Activated T-helper 1 cell treated with Interleukin-2 at 50 U/mL for 16 hours (primary cell): ENCODE results near the gene RNF182.
"Not testable (repeated sequence)": the region's sequence is repeated elsewhere in the genome, so short reads cannot be mapped to it uniquely, and the experiment has no call there.

Experiments used
- DNase-seq: peaks from one replicate; pipeline ENCODE4 v3.0.0-alpha.2; 2020; ENCODE audit warnings: low read depth

Gene RNF182

DNA sequence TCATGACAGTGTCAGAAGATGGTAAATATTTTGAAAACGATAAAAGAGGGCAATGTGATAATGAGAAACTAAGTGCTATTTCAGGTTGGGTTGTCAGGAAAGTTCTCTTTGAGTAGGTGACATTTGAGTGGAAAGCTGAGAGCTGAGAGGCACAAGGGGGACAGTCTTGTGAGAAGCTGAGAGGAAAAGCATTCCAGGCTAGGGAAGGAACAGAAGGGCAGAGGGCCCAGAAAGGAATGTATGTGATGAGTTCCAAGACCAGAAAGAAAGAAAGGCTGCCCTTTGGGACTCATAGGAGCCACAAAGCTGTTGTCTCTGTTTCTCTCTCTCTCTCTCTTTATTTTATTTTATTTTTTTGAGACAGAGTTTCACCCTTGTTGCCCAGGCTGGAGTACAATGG, 7.6 kb upstream of the RNF182 start:
- no peak for DNase-seq

DNA sequence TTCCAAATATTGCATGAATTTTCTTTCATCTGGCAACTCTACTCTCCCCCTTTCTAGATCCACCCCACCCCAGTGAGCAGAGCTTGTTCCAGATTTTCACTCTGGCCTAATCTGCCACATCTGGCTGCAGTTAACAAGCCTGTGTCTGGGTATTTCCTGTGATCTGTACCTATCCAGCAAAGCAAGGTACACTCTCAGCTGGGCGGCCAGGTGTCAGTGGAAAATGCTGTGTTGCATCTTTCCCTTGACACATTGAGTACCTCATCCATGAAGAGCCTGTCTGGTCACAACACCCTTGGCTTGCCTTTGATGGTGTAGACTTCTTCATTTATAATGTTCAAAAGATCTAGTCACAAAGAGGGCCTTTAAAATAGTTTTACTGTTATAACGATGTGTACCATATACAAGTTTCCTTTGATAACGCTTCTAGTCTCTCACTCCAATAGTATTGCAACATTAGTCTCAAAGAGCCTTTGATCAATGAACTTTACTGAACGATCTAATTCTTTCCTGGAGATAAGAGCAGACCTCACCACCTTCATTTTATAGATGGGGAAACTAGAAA, 6.0 kb upstream of the RNF182 start:
- DNase-seq = no peak

DNA sequence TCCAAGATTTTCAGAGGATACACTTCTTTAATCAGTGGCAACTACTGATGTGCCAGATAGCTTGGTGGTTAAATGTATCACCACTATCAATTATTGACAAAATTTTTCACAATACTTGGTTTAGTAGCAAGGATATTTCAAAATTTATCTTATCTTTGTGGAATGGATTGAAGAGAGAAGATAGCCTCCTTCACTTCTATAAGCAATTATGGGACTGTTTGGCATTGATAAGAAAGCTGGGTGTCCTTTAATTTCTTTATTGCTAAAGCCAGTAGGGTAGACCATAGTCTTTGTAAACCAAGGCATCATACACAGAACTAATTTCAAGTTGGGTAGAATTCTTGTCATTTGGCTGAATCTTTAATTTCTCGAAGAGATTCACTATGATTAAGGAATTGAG, 4.9 kb upstream of the RNF182 start:
- DNase-seq = no peak

DNA sequence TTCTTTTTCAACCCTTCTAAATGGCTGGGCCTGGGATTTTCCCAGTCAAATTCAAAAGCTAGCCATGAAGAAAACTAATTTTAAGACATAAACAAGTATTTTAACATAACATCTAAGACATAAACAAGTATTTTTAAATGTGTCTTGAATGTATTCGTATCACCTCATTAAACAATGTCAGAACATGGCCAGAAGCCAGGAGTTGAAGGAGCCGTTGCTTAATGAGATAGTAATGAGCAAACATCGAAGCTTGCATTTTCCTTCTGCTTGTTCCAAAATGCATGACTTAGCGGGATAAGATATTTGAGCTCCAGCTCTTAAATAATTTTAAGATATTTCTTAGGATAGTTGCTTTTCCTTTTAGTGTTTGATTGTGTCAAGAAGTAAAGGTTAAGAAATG, 4.2 kb upstream of the RNF182 start:
- no peak for DNase-seq

DNA sequence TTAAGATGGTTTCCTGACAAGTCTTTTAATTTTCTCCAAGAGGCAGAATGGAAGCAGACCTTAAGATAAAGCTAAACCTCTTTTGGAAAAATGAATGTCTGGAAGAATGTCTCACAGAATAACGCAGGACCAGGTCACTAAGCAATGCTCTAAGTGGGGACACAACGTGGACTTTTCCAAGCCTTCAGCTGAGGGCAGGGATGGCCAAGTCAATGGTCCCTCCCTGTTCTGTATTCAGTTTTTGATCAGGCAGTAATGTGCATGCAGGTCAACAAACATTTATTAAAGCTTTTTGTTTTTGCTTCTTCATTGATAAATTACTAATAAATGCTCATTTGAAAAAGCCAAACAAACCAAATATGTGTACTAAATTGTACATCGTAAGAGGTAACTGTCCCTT, 2.0 kb upstream of the RNF182 start:
- no peak for DNase-seq

DNA sequence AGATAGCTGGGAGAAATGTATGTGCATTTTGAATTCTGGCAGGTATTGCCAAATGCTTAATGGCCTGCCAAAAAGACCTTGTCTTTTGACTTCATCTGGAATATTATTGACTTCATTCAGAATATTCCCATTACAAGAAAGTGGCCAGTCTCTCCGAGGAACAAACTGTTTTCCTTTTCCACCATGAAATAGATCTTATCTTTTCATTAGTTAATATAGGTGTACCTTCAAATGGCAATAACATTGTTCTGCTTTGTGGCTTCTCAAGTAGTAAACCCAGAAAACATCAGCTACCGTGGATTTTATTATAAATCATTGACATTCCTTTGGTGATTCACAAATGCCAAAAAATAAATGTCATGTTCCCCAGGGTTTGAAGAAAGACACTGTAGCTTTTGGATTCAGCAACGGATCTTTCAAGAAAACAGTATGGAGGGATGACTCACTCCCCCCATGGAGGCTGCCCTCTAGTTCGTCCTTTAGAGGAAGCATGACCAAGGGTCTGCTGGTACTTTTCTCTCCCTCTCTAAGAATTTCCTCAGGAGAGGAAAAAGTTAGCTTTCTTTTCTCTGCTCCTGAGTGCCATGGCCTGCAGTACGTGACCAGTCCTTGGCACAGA, 1.1 kb upstream of the RNF182 start:
- DNase-seq = no peak

DNA sequence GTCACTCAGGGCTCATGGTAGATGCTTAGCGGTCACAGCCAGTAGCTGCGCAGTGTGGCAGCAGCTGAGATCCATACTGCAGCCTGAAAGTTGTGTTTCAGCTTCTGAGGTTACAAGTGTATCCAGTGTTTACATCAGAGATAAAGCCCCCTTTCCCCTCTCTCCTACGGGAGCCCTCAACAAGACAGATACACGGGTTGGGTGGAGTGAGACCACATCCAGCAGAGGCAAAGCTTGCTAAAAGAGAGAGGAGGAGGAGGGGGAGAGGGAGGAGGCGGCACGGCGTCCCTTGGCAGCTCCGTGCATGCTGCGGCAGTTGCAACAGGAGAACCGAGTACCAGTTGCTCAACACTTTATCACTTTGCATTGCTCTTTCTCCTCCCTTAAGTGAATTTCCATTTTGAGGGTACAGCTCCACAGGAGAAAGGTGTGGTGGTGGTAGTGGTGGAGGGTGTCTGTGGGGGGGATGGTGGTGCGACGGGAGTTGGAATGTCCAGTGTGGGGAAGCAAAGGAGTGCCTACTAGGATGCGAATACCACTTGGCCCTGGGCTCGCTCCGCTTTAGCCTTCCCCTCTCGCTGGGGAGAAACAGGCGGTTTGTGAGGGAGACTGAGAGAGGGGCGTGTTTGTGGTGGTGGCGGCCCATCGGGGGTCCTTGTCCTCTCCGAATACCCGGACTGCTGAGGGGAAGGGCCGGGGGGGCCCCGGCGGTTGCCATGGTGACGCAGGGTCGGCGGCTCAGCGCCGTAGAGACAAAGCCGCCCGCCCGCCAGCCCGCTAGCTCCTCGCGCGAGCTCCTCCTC, 405 bp upstream of the RNF182 start:
- no peak for DNase-seq

DNA sequence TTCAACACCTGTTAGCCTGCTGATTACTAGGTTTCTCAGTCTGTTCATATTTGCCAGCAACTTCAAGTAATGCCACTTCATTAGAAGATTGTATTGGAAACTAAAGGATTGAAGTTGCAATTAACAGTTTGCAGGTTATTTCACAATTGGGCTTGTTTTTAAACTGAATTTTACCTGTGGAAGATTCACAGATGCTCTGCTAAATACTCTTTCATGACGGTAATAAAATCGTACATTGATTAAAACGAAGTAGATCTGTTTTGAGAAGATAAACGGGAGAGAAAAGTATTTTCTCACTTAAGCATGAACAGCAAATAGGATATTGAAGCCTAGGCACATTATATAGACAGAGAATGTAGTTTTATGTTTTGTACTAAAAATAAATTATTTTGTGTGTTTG, 1.6 kb downstream of the RNF182 start:
- DNase-seq = no peak

DNA sequence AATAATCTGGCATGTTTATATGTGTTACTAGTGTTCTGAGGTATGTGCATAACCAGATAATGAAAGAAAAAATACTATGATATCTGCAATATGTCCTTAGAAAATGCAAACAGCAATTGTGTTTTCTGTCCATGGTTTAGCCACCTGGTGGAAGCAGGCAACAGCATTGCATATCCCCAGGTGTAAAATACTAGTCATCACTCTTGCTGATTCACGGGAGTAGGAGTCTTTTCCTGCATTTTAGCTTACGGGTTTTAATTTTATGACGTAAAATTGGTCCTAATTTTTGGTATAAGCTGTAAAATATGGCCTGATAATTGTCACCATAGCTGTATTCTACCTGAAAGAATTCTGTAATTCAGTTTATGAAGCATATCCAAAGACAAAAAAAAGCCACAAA, 2.5 kb downstream of the RNF182 start:
- no peak for DNase-seq

DNA sequence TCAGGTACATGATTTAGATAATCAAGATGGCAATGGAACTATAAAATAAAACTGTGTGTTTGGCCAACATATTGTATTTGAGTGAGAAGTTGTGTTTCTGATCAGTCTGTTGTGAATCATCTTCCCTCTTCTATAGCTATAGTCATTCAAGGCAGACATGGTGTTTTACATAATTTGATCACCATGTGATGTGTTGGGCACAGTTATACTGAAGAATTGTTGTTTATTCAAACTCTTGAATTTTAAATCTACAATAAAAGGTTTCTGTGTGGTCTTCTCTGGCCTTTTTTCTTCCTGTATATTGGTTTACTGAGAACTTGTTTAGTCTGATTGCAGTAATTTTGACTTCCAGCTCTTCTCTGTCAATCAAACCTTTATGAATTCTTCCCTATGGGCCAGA, 4.4 kb downstream of the RNF182 start:
- DNase-seq = no peak

DNA sequence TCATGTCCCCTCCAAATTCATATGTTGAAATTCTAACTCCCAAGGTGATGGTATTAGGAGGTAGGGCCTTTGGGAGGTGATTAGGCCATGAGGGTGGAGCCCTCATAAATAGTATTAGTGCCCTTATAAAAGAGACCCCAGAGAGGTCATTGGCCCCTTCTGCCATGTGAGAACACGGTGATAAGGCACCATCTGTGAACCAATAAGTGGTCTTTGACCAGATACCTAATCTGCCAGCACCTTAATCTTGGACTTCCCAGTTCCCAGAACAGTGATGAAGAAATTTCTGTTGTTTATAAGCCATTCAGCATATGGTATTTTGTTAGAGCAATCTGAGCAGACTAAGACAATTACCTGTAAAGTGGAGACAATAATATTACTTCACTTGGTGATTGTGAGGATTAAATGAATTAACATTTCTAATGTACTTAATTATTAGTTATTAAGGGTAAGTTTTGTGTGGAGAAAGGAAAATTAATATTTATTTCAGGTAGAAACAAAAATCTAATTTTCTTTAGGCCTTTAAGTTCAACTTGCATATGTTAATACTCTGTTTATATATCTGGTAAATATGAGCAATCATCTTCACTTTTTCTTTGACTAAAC, 7.1 kb downstream of the RNF182 start:
- DNase-seq = no peak

DNA sequence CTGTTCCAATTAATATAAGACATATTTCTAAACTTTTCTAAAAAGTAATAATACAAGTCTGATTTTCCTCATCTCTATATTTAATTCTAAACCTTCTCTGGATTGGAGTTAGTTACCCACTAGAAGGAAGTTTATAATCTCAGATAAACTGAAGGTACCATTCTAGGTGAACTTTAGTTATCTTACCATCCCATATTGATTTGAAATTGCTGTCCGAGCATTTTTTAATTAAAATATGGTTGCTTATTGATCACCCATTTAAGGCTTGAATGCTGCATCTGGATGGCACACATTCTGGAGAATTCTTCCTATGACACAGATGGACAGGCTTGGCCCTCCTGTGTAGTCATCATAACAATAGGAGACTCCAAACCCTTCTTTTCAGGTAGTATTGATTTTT, 8.0 kb downstream of the RNF182 start:
- no peak for DNase-seq

DNA sequence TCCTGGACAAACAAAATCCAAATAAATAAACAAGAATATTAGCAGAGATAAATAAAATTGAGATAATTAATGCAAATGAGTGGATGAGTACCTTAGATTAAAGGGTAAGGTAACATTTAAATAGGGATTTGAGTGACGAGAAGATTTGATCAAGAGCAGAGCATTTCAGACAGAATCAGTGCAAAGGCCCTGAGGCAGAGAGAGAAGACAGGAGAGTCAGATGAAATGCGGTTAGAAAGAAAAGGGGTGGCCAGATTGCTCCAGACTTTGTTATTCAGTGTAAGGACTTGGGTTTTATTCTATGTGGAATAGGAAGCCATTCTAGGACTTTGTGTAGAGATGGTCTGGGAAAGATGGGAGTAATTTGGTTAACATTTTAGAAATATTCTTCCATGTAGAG, 10.0 kb downstream of the RNF182 start:
- no peak for DNase-seq

DNA sequence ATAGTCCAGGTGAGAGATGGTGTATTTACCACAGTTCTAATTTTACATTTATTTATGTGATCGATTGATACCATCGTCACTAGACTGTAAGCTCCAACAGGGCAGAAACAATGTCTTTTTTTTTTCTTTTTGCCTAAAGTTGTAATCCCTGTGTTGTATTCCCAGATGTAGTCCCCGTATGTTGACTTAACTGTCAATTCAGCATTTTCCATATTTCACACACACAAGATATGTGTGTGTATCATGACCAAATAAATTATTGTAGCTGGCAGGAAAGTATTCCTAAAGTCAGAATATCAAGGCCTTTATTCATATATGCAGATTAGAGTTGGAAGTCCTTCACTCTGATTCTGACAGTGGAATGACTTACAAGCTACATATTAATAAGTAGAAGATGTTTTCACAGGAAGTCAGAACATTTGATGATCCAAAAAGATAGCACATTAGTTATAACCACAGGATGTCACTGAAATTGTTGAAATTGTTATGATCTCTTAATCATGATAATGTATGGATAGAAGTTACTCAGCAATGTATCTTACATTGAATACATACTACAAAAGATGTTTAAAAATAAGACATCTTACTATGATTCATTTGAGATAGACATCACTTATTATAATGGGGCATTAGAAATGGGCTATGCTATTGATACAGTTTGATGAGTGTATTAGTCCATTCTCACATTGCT, 10.6 kb downstream of the RNF182 start:
- DNase-seq = no peak

DNA sequence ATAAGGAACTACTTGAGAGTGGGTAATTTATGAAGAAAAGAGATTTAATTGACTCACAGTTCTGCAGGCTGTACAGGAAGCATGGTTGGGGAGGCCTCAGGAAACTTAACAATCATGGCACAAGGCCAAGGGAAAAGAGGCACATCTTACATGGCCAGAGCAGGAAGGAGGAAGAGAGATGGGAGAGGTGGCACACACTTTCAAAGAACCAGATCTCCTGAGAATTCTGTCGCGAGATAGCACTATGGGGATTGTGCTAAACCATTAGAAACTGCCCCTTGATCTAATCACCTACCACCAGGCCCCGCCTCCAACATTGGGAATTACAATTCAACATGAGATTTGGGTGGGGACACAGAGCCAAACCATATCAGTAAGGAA, 11.1 kb downstream of the RNF182 start:
- not testable (repeated sequence) for DNase-seq

DNA sequence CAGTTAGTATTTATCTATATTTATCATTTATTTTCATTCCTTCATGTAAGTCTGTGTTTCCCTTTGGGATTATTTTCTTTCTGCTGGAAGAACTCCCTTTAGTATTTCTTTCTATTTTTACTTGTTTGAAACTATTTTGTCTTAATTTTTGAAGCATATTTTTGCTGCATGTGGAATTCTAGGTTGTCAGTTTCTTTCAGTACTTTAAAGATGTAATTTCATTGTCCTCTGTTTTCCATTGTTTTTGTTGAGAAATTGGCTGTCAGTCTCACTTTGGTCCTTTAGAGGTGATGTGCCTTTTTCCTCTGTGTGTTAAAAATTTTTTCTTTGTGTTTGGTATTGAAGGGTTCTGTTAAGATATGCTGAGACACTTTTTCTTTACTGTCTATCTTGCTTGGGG, 17.1 kb downstream of the RNF182 start:
- DNase-seq = no peak

DNA sequence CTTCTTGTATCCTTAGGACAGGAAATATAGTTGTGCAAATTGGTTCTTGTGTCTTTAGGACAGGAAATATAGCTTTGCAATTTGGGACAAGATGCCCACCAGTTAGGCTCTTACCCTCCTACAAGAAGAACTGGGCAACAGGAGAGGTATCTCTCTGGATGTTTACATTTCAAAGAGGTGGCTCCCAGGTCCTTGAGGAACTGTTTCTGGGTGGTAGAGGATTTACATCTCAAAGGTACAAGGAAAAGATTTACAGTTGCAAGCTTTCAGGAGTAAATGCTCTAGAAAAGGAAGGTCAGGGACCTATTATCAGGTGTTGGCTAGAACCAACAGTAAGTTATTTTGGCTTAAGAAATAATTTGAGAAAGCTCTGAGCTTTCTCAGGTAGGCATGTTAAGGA, 19.2 kb downstream of the RNF182 start:
- DNase-seq = no peak

DNA sequence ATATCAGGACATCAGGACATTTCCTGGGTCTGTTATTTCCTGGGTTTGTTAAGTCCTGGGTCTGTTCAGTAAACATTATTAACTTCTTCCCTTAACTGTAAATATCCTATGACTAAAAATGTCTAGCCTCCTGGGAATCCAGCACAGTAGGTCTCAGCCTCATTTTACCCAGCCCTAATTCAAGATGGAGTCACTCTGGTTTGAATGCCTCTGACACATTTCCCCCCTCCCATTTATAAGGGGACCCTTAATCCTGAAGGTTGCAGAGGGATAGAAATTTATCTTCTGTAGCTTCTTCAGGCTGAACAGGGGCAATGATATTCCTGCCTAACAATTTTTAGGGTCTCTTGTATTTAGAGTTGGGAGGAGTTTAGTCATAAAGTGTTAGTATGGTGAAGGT, 21.8 kb downstream of the RNF182 start:
- no peak for DNase-seq

DNA sequence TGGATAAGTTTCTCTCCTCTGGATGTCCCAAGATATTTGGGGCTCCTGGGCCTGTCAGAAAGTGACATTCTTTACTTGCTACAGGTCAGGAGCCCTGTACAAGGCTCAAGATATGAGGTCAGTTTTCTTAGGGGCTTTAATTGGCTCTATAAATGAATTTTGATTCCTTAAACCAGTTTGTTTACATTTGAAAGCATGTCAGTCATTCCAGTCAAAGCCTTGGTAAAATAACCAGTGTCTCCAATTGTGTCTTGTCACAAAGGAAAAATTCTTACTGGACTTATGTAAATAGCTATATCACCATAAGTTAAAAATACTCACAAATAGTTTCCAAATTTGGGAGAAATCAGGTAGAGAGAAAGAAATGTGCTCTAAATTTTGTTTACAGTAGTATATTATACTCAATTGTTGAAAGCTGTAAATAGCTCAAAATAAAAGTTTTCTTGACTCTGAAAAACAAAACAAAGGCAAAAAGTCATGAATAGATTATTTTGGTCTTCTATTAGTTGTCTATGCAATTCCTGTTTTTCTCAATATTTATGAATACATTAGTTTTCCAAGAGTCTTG, 22.9 kb downstream of the RNF182 start:
- DNase-seq = no peak

DNA sequence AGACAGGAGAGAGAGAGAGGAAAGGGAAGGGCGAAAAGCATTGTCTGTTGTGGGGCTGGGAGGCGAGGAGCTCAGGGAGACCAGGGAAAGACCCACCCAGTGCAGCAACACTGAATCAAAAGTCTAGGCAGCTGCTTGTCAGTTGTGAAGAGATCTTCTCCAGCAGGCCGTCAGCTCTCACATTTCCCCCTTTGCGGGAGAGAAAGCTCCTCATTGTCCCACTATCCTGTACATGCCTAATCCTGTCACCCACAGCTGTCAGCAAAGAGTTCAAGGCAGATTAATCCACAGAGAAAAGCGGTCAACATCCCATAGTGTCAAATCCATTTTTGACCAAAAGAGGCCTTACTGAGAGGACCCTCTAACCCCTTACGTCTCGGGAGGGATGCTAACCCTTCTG, 27.3 kb downstream of the RNF182 start:
- DNase-seq = no peak

DNA sequence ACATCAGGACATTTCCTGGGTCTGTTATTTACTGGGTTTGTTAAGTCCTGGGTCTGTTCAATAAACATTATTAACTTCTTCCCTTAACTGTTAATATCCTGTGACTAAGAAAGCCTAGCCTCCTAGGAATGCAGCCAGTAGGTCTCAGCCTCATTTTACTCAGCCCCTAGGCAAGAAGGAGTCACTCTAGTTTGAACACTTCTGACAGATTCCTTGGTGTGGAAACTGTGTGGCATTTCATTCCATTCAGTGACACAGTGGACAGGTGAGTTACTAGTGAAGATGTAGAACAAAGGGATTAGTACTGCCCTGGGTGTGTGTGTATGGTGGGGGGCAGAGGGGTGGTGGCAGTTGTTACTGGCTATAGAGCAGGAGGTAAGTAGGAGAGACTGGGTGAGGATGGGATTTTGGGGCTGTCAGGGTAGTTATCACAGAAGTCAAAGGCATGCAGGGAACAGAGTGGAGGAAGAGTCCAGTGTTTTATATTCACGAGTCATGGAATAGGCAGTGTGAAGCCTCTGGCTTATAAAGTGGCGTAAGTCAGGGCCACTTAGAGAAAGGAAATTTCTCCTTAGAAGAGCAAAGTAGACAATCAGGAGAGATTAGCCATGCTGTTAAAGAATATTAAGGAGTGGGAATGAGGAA, 28.4 kb downstream of the RNF182 start:
- no peak for DNase-seq

DNA sequence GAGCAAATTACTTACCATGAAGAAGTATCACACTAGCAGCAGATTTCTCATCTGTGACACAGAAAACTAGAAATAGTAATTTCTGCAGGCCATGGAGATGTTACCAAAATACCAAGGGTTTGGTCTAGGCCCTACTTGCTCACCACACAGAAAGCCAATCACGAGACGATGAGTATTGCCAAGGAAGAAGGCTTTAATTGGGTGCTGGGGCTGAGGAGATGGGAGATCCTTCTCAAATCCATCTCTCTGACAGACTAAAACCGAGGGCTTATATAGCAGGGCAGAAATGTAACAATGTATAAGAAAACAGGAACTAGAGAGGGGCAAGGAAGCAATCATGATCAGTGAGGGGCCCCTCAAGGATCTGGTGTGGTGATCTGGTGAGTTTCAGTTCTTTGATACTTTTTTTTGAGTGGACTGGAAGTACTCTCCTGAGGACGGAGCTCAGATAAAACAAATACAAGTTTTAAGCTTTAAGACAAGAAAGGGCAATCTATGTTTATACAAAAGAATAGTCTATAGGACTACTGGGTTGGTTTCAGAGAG, 40.9 kb downstream of the RNF182 start:
- DNase-seq = no peak
